Right atrium auricular region (tissue), 2 donors: Measurements from ENCODE around the gene NRXN3. TPM values are rescaled to one million over a fixed set of nuclear protein-coding genes. Genes with fewer than 3 reads are reported as not detected.

Experiments
- DNase-seq: peaks from one replicate; pipeline ENCODE4 v3.0.0-alpha.2; 2019; ENCODE audit warnings: low spot score
- H3K27ac ChIP-seq, 2 donors: fragments of 200-600 bp; sonication (generic); 1 replicate in 1 of 2; 2 replicates in 1 of 2; pipeline ENCODE4 v1.5.1; 2016 to 2019
- H3K27me3 ChIP-seq, 2 donors: fragments of 200-600 bp; sonication (generic); one replicate each; pipeline versions ENCODE4 v1.5.1 to v1.6.0; 2017 to 2019
- H3K36me3 ChIP-seq: fragments of 200-600 bp; sonication (generic); one replicate; pipeline ENCODE4 v1.5.1; 2016
- H3K4me1 ChIP-seq, 2 donors: fragments of 200-600 bp; sonication (generic); one replicate each; pipeline versions ENCODE4 v1.5.1 to v1.6.0; 2017 to 2019
- H3K4me3 ChIP-seq, 2 donors: fragments of 200-600 bp; sonication (generic); 1 replicate in 1 of 2; 2 replicates in 1 of 2; pipeline ENCODE4 v1.5.1; 2017 to 2019; ENCODE audit warnings: mild to moderate bottlenecking in 1 of 2, moderate library complexity in 1 of 2
- H3K9me3 ChIP-seq, 2 donors: fragments of 200-600 bp; sonication (generic); one replicate each; pipeline ENCODE4 v1.5.1; 2019
- CTCF ChIP-seq, 2 donors: fragments of 200-600 bp; sonication (generic); IDR thresholded peaks; one replicate each; pipeline ENCODE4 v1.5.1; 2019; ENCODE audit warnings: antibody characterized with exemption in 2 of 2
- total RNA-seq, 2 donors: library from RNA; depleted of rRNA; stranded (reverse); fragments of >200 nt; gene quantifications; one replicate each; pipeline ENCODE4 v1.1.0, GENCODE V29; 2016

Gene NRXN3
- total RNA-seq, 2 donors from 2014 or later: 2.0 to 2.3 TPM

GRCh38 chr14:78847801-78848200 lies 677.6 kb downstream of the NRXN3 start:
- Histone ChIP-seq H3K9me3 (no peaks in the 10 kb centered on the region), H3K4me1 (no peaks in the 10 kb centered on the region), H3K27me3 (no peaks in the 10 kb centered on the region), H3K4me3 (no peak overlapping the region), H3K36me3 (no peaks in the 10 kb centered on the region), H3K27ac (no peak overlapping the region)
- no peak for TF ChIP-seq CTCF (IDR thresholded peaks at IDR 0.05)
- no peak for DNase-seq

- no peaks in the 10 kb centered on the region for H3K4me1 ChIP-seq
- H3K27ac ChIP-seq: no peak overlapping the region
- no peak overlapping the region for H3K4me3 ChIP-seq
- H3K9me3 ChIP-seq: no peaks in the 10 kb centered on the region
- no peaks in the 10 kb centered on the region for H3K36me3 ChIP-seq
- H3K27me3 ChIP-seq: no peaks in the 10 kb centered on the region
- DNase-seq: no peak
- peak; percentile 71 to 80 for TF ChIP-seq CTCF (IDR thresholded peaks at IDR 0.05)
Observed at GRCh38 chr14:78848234-78848820, 678.2 kb downstream of the NRXN3 start.

DNA sequence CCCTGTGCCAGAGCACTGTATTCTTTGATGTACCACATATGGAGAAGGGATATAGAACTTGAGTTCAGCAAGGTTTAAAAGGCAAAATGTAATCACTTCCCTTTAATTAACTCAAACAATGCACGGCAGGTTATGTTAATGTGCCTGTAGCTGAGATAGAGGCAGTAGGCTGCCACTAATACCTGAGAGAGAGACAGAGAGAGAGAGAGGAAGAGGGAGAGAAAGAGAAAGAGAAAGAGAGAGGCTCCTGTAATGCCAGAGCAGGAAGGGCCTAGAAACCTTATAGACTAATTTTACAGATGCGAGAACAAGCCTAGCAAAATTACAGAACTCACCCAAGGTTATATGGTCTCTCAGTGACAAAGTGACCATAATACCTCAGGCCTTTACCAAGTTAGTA lies 679.8 kb downstream of the NRXN3 start:
- Histone ChIP-seq H3K27me3 (no peaks in the 10 kb centered on the region), H3K9me3 (no peaks in the 10 kb centered on the region), H3K4me1 (no peaks in the 10 kb centered on the region), H3K36me3 (no peaks in the 10 kb centered on the region), H3K4me3 (no peak overlapping the region), H3K27ac (no peak overlapping the region)
- no peak for DNase-seq
- TF ChIP-seq CTCF (IDR thresholded peaks at IDR 0.05): no peak

GRCh38 chr14:78851189-78851588 lies 681.0 kb downstream of the NRXN3 start:
- no peaks in the 10 kb centered on the region for H3K9me3 ChIP-seq
- no peak for TF ChIP-seq CTCF (IDR thresholded peaks at IDR 0.05)
- no peaks in the 10 kb centered on the region for H3K36me3 ChIP-seq
- no peaks in the 10 kb centered on the region for H3K27me3 ChIP-seq
- no peak for DNase-seq
- H3K4me3 ChIP-seq: no peak overlapping the region
- H3K4me1 ChIP-seq: no peaks in the 10 kb centered on the region
- H3K27ac ChIP-seq: no peak overlapping the region

DNA sequence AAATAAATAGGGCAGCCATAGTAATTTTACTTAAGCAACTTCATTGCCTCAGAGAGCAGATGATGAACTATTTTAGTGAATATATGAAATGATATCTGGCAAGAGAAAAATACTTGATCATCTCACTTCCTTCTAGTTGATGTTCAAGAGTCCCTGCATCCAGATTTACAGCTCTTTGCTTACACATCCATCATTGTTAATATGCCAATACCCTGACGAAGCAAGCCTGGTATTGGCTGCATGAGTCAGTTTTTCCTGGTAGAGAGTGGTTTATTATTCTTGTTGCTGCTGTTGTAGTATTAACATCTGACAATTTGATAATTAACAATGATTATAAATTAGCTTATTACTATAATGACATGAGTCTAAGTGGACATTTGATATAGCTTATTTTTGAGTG lies 681.9 kb downstream of the NRXN3 start:
- Histone ChIP-seq H3K36me3 (no peaks in the 10 kb centered on the region), H3K27ac (no peak overlapping the region), H3K4me1 (no peaks in the 10 kb centered on the region), H3K4me3 (no peak overlapping the region), H3K9me3 (no peaks in the 10 kb centered on the region), H3K27me3 (no peaks in the 10 kb centered on the region)
- TF ChIP-seq CTCF (IDR thresholded peaks at IDR 0.05): no peak
- no peak for DNase-seq

DNA sequence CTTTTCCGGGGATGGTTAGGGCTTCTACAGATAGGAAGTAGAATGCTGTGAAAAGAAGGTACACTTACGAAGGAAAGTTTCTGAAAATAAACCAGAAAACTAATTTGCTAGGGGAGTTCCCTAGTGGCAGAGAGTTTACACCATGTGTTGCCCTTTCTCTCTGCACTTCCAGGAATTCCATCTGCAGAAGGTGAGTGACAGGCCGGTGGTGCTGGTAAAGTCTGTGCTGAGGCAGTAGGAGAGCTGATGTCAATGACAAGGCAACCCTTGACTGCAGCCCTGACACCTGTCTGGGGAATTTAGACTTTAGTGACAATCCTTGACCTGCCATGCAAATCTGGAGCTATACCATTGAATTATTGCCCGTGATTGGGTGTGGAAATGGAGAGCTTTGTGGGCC lies 687.8 kb downstream of the NRXN3 start:
- no peak for TF ChIP-seq CTCF (IDR thresholded peaks at IDR 0.05)
- Histone ChIP-seq H3K27ac (no peak overlapping the region), H3K4me1 (no peaks in the 10 kb centered on the region), H3K27me3 (no peaks in the 10 kb centered on the region), H3K36me3 (no peaks in the 10 kb centered on the region), H3K4me3 (no peak overlapping the region), H3K9me3 (no peaks in the 10 kb centered on the region)
- no peak for DNase-seq
